ENCODE measurements around the gene RYR2. TPM values are rescaled to one million over a fixed set of nuclear protein-coding genes. Genes with fewer than 3 reads are reported as not detected.
"Not testable (repeated sequence)": the region's sequence is repeated elsewhere in the genome, so short reads cannot be mapped to it uniquely, and the experiment has no call there.

RYR2 gene
- total and polyA plus RNA-seq, 2 experiments from 2014 or later: not detected

DNA sequence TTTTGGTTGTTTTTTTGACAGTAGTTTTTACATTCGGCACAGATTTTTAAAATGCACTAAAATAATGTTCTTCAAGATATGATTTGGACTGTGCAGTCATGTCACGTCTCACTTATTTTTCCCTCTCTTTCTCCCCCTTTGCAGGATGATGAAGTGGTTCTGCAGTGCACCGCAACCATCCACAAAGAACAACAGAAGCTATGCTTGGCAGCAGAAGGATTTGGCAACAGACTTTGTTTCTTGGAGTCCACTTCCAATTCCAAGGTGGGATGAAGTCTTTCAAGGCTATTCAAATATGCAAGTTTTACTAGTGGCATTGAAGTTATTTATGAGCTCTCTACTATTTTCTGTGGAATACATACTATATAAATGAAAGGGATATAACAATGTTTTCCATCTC is 228.4 kb downstream of the RYR2 start:
- no peaks in the 10 kb centered on the region; the same call in 1 of the 2 replicates for H3K36me3 ChIP-seq (ENCODE audit: low read depth)
- no peaks in the 10 kb centered on the region for H3K27me3 ChIP-seq (replicated peaks; ENCODE audit: insufficient read depth)
- H3K4me3 ChIP-seq: no peak overlapping the region
- no peak overlapping the region for H3K27ac ChIP-seq
- H3K79me2 ChIP-seq (ENCODE audit: insufficient read depth): no peaks in the 10 kb centered on the region
- H4K20me1 ChIP-seq (ENCODE audit: insufficient read depth): no peaks in the 10 kb centered on the region
- H2AFZ ChIP-seq: no peak overlapping the region
- no peaks in the 10 kb centered on the region for H3F3A ChIP-seq (ENCODE audit: insufficient read depth)
- TF ChIP-seq EZH2 (IDR thresholded peaks at IDR 0.05; ENCODE audit: insufficient read depth, poor library complexity, severe bottlenecking) (no peak), EZH2phosphoT487 (IDR thresholded peaks at IDR 0.05; ENCODE audit: insufficient read depth, low read depth) (no peak)
- no peak for DNase-seq
- H3K4me1 ChIP-seq (ENCODE audit: insufficient read depth): no peaks in the 10 kb centered on the region
- no peak overlapping the region for H3K4me2 ChIP-seq (ENCODE audit: unreplicated experiment)
- in situ Hi-C loops (cut with MboI): no loop called here
- no peaks in the 10 kb centered on the region for H3K9me2 ChIP-seq (ENCODE audit: insufficient read depth)
- no peaks in the 10 kb centered on the region for H3K9me3 ChIP-seq (ENCODE audit: low read depth)
- H3K9ac ChIP-seq: no peak overlapping the region
- 16 to 27% methylated on average over 3 of the region's 3 CpGs for WGBS, 2 experiments (ENCODE audit: low coverage in 1 of 2, low lambda C conversion rate in 2 of 2, missing lambda C conversion rate in 2 of 2)

DNA sequence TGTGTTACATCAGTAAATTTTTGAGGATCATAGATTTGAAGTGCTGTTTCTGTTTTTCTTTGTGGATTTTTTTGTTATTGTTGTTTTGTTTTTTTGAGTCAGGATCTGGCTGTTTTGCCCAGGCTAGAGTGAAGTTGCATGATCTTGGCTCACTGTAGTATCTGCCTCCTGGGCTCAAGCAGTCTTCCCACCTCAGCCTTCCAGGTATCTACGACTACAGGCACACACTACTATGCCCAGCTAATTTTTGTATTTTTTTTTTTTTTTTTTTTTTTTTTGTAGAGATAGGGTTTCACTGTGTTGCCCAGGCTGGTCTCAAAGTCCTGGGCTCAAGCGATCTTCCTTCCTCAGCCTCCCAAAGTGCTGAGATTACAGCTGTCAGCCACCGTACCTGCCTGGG is 236.0 kb downstream of the RYR2 start:
- H3K79me2 ChIP-seq (ENCODE audit: insufficient read depth); H4K20me1 ChIP-seq (ENCODE audit: insufficient read depth); H3K4me2 ChIP-seq (ENCODE audit: unreplicated experiment); H3K9me3 ChIP-seq (ENCODE audit: low read depth); H3K27ac ChIP-seq; H3F3A ChIP-seq (ENCODE audit: insufficient read depth); H3K4me1 ChIP-seq (ENCODE audit: insufficient read depth); H3K27me3 ChIP-seq (replicated peaks; ENCODE audit: insufficient read depth); in situ Hi-C loops (cut with MboI); H3K4me3 ChIP-seq; H3K9me2 ChIP-seq (ENCODE audit: insufficient read depth); H3K36me3 ChIP-seq (ENCODE audit: low read depth); DNase-seq; H2AFZ ChIP-seq; H3K9ac ChIP-seq: not testable (repeated sequence)
- 26 to 35% methylated on average over 3 of the region's 3 CpGs for WGBS, 2 experiments (ENCODE audit: low coverage in 1 of 2, low lambda C conversion rate in 2 of 2, missing lambda C conversion rate in 2 of 2)

DNA sequence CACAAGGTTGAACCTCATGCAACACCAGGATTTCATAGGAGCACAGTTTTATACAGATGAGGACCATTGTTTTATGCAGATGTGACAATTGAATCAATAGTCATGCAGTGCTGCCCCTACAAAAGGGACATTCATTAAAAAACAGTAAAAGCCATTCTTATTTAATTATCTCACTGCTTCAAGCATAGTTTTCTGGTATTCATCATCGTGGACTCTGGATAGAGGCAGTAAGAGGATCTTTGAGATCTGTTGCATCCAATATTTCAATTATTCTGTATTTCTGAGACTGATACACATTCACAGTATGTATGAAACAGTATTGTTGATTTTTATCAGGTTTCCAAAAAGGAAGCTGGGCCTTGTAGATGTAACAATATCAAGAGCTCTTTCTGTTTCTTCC is 237.6 kb downstream of the RYR2 start:
- in situ Hi-C loops (cut with MboI): no loop called here
- H3K9me3 ChIP-seq (ENCODE audit: low read depth): peaks cover 3% of the 10 kb centered on the region
- H4K20me1 ChIP-seq (ENCODE audit: insufficient read depth): no peaks in the 10 kb centered on the region
- no peak for DNase-seq
- H3K4me3 ChIP-seq: no peak overlapping the region
- no peaks in the 10 kb centered on the region for H3K9me2 ChIP-seq (ENCODE audit: insufficient read depth)
- H3K4me1 ChIP-seq (ENCODE audit: insufficient read depth): no peaks in the 10 kb centered on the region
- no peak overlapping the region for H2AFZ ChIP-seq
- WGBS, 2 experiments (ENCODE audit: low coverage in 1 of 2, low lambda C conversion rate in 2 of 2, missing lambda C conversion rate in 2 of 2): 0 to 2% methylated on average over 1 of the region's 1 CpG
- H3K27me3 ChIP-seq (replicated peaks; ENCODE audit: insufficient read depth): no peaks in the 10 kb centered on the region
- TF ChIP-seq EZH2phosphoT487 (IDR thresholded peaks at IDR 0.05; ENCODE audit: insufficient read depth, low read depth): no peak
- TF ChIP-seq EZH2 (IDR thresholded peaks at IDR 0.05; ENCODE audit: insufficient read depth, poor library complexity, severe bottlenecking): no peak
- H3K36me3 ChIP-seq (ENCODE audit: low read depth): no peaks in the 10 kb centered on the region
- no peak overlapping the region for H3K4me2 ChIP-seq (ENCODE audit: unreplicated experiment)
- H3K27ac ChIP-seq: no peak overlapping the region
- H3F3A ChIP-seq (ENCODE audit: insufficient read depth): no peaks in the 10 kb centered on the region
- no peak overlapping the region for H3K9ac ChIP-seq
- H3K79me2 ChIP-seq (ENCODE audit: insufficient read depth): no peaks in the 10 kb centered on the region

DNA sequence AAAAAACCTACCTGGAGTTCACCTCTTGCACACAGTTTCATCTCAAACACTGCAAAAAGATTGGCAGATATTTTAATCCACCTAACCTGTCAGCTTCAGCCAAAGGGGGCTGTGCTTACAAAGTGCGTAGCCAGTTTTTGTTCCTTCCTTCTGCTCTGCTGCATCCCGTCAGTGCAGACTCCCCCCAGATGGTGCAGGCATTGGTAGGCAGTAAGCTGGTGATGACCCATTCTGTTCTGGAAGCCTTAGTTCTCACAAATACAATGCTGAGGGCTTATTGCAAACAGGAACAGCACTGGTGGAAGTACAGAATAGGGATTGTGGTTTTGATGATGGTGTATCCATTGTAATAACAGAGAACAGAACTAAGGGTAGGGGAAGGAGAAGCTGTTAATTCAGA is 239.5 kb downstream of the RYR2 start:
- H3K36me3 ChIP-seq (ENCODE audit: low read depth): no peaks in the 10 kb centered on the region
- no peaks in the 10 kb centered on the region for H3K4me1 ChIP-seq (ENCODE audit: insufficient read depth)
- H4K20me1 ChIP-seq (ENCODE audit: insufficient read depth): no peaks in the 10 kb centered on the region
- in situ Hi-C loops (cut with MboI): no loop called here
- no peak overlapping the region for H3K9ac ChIP-seq
- H3K79me2 ChIP-seq (ENCODE audit: insufficient read depth): no peaks in the 10 kb centered on the region
- no peaks in the 10 kb centered on the region for H3K27me3 ChIP-seq (replicated peaks; ENCODE audit: insufficient read depth)
- H3K4me2 ChIP-seq (ENCODE audit: unreplicated experiment): no peak overlapping the region
- WGBS, 2 experiments (ENCODE audit: low coverage in 1 of 2, low lambda C conversion rate in 2 of 2, missing lambda C conversion rate in 2 of 2): 45 to 49% methylated on average over 2 of the region's 2 CpGs
- no peak for TF ChIP-seq EZH2phosphoT487 (IDR thresholded peaks at IDR 0.05; ENCODE audit: insufficient read depth, low read depth)
- no peak for TF ChIP-seq EZH2 (IDR thresholded peaks at IDR 0.05; ENCODE audit: insufficient read depth, poor library complexity, severe bottlenecking)
- no peaks in the 10 kb centered on the region for H3K9me2 ChIP-seq (ENCODE audit: insufficient read depth)
- DNase-seq: no peak
- H3F3A ChIP-seq (ENCODE audit: insufficient read depth): no peaks in the 10 kb centered on the region
- no peak overlapping the region for H3K27ac ChIP-seq
- peaks cover 3% of the 10 kb centered on the region for H3K9me3 ChIP-seq (ENCODE audit: low read depth)
- H3K4me3 ChIP-seq: no peak overlapping the region
- H2AFZ ChIP-seq: no peak overlapping the region

DNA sequence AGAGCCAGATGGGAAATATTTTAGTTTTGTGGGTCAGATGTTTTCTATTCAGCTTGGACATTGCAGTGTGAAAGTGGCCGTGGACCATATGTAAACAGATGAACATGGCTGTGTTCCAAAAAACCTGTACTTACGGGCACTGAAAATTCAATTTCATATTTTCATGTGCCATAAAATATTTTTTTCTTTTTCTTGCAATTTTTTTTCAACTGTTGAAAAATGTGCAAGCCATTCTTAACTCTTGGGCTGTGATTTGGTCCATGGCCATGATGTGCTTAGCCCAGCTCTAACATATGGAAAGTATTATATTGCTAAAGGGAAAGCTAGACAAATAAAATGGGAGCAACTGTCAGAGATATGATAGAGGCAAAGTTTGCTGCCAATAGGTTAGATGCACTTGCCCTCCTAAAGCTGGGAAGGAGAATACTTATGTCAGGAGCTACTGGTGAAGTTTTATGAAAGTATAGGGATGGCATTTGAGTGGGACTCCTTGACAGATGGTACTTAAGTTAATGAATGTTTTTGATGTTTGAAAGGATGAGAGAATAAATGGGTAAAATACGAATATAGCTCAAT is 240.3 kb downstream of the RYR2 start:
- TF ChIP-seq EZH2phosphoT487 (IDR thresholded peaks at IDR 0.05; ENCODE audit: insufficient read depth, low read depth) (no peak), EZH2 (IDR thresholded peaks at IDR 0.05; ENCODE audit: insufficient read depth, poor library complexity, severe bottlenecking) (no peak)
- no peak overlapping the region for H2AFZ ChIP-seq
- no peak overlapping the region for H3K27ac ChIP-seq
- no peaks in the 10 kb centered on the region for H3K36me3 ChIP-seq (ENCODE audit: low read depth)
- H3K79me2 ChIP-seq (ENCODE audit: insufficient read depth): no peaks in the 10 kb centered on the region
- no peaks in the 10 kb centered on the region for H3K9me2 ChIP-seq (ENCODE audit: insufficient read depth)
- in situ Hi-C loops (cut with MboI): no loop called here
- 5% methylated on average over 3 of the region's 3 CpGs for WGBS, 2 experiments (ENCODE audit: low coverage in 1 of 2, low lambda C conversion rate in 2 of 2, missing lambda C conversion rate in 2 of 2)
- H3K9me3 ChIP-seq (ENCODE audit: low read depth): no peaks in the 10 kb centered on the region
- no peaks in the 10 kb centered on the region for H4K20me1 ChIP-seq (ENCODE audit: insufficient read depth)
- no peak overlapping the region for H3K4me2 ChIP-seq (ENCODE audit: unreplicated experiment)
- no peak for DNase-seq
- H3K4me1 ChIP-seq (ENCODE audit: insufficient read depth): no peaks in the 10 kb centered on the region
- no peak overlapping the region for H3K9ac ChIP-seq
- H3F3A ChIP-seq (ENCODE audit: insufficient read depth): no peaks in the 10 kb centered on the region
- H3K27me3 ChIP-seq (replicated peaks; ENCODE audit: insufficient read depth): no peaks in the 10 kb centered on the region
- no peak overlapping the region for H3K4me3 ChIP-seq
